CD14-positive monocyte (primary cell): ENCODE data around the gene PELI2. TPM values are rescaled to one million over a fixed set of nuclear protein-coding genes. Genes with fewer than 3 reads are reported as not detected.
A peak's percentile ranks its signal among the peaks of the same experiment; 100 is the strongest.

ENCODE experiments used
- DNase-seq, 3 donors: peaks; one replicate each; pipeline ENCODE4 v3.0.0-alpha.2; 2011 to 2022
- H2AFZ ChIP-seq: 2 replicates; pipeline ENCODE4 v1.6.0; 2012; ENCODE audit warnings: mild to moderate bottlenecking, low read depth, low read length, inconsistent platforms; ENCODE audit not compliant: insufficient read depth, poor library complexity, severe bottlenecking
- H3K27ac ChIP-seq, 2 donors: 1 replicate in 1 of 2; 2 replicates in 1 of 2; pipeline ENCODE4 v1.5.1; 2012 to 2013; ENCODE audit warnings: low read length in 2 of 2, control low read depth in 1 of 2, inconsistent platforms in 1 of 2, low read depth in 1 of 2, mild to moderate bottlenecking in 1 of 2
- H3K27me3 ChIP-seq, 2 donors: one replicate each; pipeline versions ENCODE4 v1.6.0 to v1.6.1; 2011 to 2013; ENCODE audit warnings: low read length in 2 of 2; ENCODE audit not compliant: control insufficient read depth in 2 of 2, insufficient read depth in 2 of 2
- H3K36me3 ChIP-seq, 2 donors: replicated peaks in 1 of 2; 1 replicate in 1 of 2; 2 replicates in 1 of 2; pipeline versions ENCODE4 v1.5.1 to v1.6.1; 2012 to 2013; ENCODE audit warnings: low read length in 2 of 2, control low read depth in 1 of 2, inconsistent platforms in 1 of 2, mild to moderate bottlenecking in 1 of 2; ENCODE audit not compliant: insufficient read depth in 2 of 2, control insufficient read depth in 1 of 2
- H3K4me1 ChIP-seq, 2 donors: 1 replicate in 1 of 2; 2 replicates in 1 of 2; pipeline versions ENCODE4 v1.5.1 to v1.6.1; 2012 to 2013; ENCODE audit warnings: low read length in 2 of 2, control low read depth in 1 of 2, inconsistent platforms in 1 of 2, mild to moderate bottlenecking in 1 of 2, moderate library complexity in 1 of 2; ENCODE audit not compliant: insufficient read depth in 2 of 2, control insufficient read depth in 1 of 2
- H3K4me2 ChIP-seq: replicated peaks from 2 replicates; pipeline ENCODE3; 2012; ENCODE audit warnings: low read length, moderate library complexity, mild to moderate bottlenecking; ENCODE audit not compliant: poor library complexity, severe bottlenecking; ENCODE audit errors: extremely low read depth
- H3K4me3 ChIP-seq, 3 experiments: fragments of 200-600 bp in 1 of 3; sonication (generic) in 1 of 3; replicated peaks in 1 of 3; 1 replicate in 2 of 3; 2 replicates in 1 of 3; pipeline ENCODE4 v1.5.1; 2011 to 2013; ENCODE audit warnings: low read length in 3 of 3, mild to moderate bottlenecking in 3 of 3, control low read depth in 2 of 3, low read depth in 2 of 3, inconsistent platforms in 1 of 3, moderate library complexity in 1 of 3
- H3K79me2 ChIP-seq: 2 replicates; pipeline ENCODE4 v1.6.0; 2012; ENCODE audit warnings: mild to moderate bottlenecking, control low read depth, inconsistent platforms, low read length, moderate library complexity; ENCODE audit not compliant: insufficient read depth
- H3K9ac ChIP-seq: 2 replicates; pipeline ENCODE4 v1.6.0; 2017; ENCODE audit warnings: low read length, mild to moderate bottlenecking; ENCODE audit not compliant: insufficient read depth, poor library complexity, severe bottlenecking
- H3K9me3 ChIP-seq, 2 donors: replicated peaks in 1 of 2; 1 replicate in 1 of 2; 2 replicates in 1 of 2; pipeline versions ENCODE4 v1.5.1 to v1.6.1; 2012 to 2013; ENCODE audit warnings: low read length in 2 of 2, control low read depth in 1 of 2; ENCODE audit not compliant: control insufficient read depth in 1 of 2, insufficient read depth in 1 of 2
- H4K20me1 ChIP-seq: 2 replicates; pipeline ENCODE4 v1.6.0; 2012; ENCODE audit warnings: mild to moderate bottlenecking, low read length, control low read depth, moderate library complexity; ENCODE audit not compliant: insufficient read depth
- H3K27ac Mint-ChIP-seq, 7 donors: one replicate each; pipeline ENCODE4 v1.8.0; 2020; ENCODE audit warnings: mild to moderate bottlenecking in 7 of 7, mixed read lengths in 7 of 7, moderate library complexity in 6 of 7, inconsistent platforms in 2 of 7
- H3K27me3 Mint-ChIP-seq, 3 donors: one replicate each; pipeline ENCODE4 v1.8.0; 2021 to 2022; ENCODE audit warnings: low read depth in 3 of 3, mild to moderate bottlenecking in 3 of 3, mixed read lengths in 3 of 3, moderate library complexity in 3 of 3, inconsistent platforms in 1 of 3
- H3K36me3 Mint-ChIP-seq, 2 donors: one replicate each; pipeline ENCODE4 v1.8.0; 2020; ENCODE audit warnings: mixed read lengths in 2 of 2, inconsistent platforms in 1 of 2, mild to moderate bottlenecking in 1 of 2
- H3K4me1 Mint-ChIP-seq: one replicate; pipeline ENCODE4 v1.8.0; 2020; ENCODE audit warnings: mild to moderate bottlenecking, mixed read lengths
- H3K4me3 Mint-ChIP-seq, 2 donors: one replicate each; pipeline ENCODE4 v1.8.0; 2020; ENCODE audit warnings: mild to moderate bottlenecking in 2 of 2, mixed read lengths in 2 of 2, moderate library complexity in 1 of 2
- H3K9me3 Mint-ChIP-seq, 7 donors: one replicate each; pipeline ENCODE4 v1.8.0; 2020 to 2022; ENCODE audit warnings: mixed read lengths in 7 of 7, mild to moderate bottlenecking in 6 of 7, moderate library complexity in 6 of 7, inconsistent platforms in 2 of 7
- CTCF ChIP-seq: fragments of 200-600 bp; IDR thresholded peaks from one replicate; pipeline ENCODE4 v1.8.0; 2022; ENCODE audit warnings: antibody characterized with exemption, mild to moderate bottlenecking
- WGBS: methylation state at CpG from one replicate; pipeline ENCODE4 v1.1.5; 2013; ENCODE audit warnings: missing lambda C conversion rate; ENCODE audit not compliant: insufficient coverage; 5-methylcytosine and 5-hydroxymethylcytosine counted together
- intact Hi-C, 2 donors: fragments of 100-400 bp; cut with micrococcal nuclease; formaldehyde crosslinking; loops; one replicate each; pipeline versions ENCODE4 v1.15.0 to v1.15.1; 2023
- polyA plus RNA-seq, 3 donors: library from polyadenylated mRNA; depleted of rRNA in 1 of 3; unstranded in 2 of 3; stranded (reverse) in 1 of 3; fragments of 300-500 nt in 2 of 3; fragments of >200 nt in 1 of 3; fragmentation: Illumina TruSeq in 2 of 3; gene quantifications; 1 replicate in 2 of 3; 2 replicates in 1 of 3; pipeline ENCODE4 v1.2.3, GENCODE V29; 2012 to 2021

Gene PELI2
- polyA plus RNA-seq, 3 donors = 10.1 to 35.8 (median 12.5) TPM

DNA sequence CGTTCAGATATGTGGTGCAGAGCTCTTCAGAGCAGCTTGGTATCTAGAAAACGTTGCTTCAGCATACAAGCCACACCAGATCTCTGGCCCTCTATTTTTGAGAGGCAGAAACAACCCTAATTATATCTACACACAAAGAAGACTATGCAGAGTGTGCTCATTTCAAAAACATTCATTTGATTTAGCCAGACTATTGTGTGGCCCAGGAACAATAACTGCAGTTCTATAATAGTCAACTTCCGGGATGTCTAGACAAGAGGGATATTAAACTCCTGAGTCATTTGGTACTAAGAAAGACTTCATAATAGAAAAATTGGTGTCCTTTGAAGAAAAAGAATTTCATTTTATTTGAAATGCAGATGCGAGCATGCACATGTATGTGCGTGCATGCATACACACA lies 153.8 kb downstream of the PELI2 start:
- Histone ChIP-seq H2AFZ (no peak overlapping the region), H3K4me3 (no peak overlapping the region), H3K36me3 (peaks cover 0 to 21% of the 10 kb centered on the region in 2 donors), H3K4me1 (no peaks in the 10 kb centered on the region), H4K20me1 (peaks cover 98% of the 10 kb centered on the region), H3K4me2 (no peak overlapping the region), H3K9me3 (no peaks in the 10 kb centered on the region), H3K27me3 (no peaks in the 10 kb centered on the region), H3K79me2 (peaks cover 14% of the 10 kb centered on the region), H3K9ac (no peak overlapping the region), H3K27ac (no peak overlapping the region)
- Mint-ChIP-seq H3K4me3 (no peak overlapping the region), H3K27me3 (no peaks in the 10 kb centered on the region), H3K27ac (peak overlapping the region in 1 of 7 donors; percentile 59), H3K4me1 (peaks cover 12% of the 10 kb centered on the region), H3K9me3 (no peaks in the 10 kb centered on the region), H3K36me3 (peaks cover 9 to 19% of the 10 kb centered on the region in 2 donors)
- 97% methylated on average over 4 of the region's 5 CpGs for WGBS
- TF ChIP-seq CTCF = no peak
- DNase-seq = no peak
- intact Hi-C loops = no loop called here

- Histone ChIP-seq H3K9me3 (no peaks in the 10 kb centered on the region), H3K27me3 (no peaks in the 10 kb centered on the region), H3K4me1 (no peaks in the 10 kb centered on the region), H3K36me3 (peaks cover 0 to 21% of the 10 kb centered on the region in 2 donors), H3K27ac (no peak overlapping the region), H4K20me1 (peaks cover 94% of the 10 kb centered on the region), H3K79me2 (peaks cover 14% of the 10 kb centered on the region), H3K4me3 (no peak overlapping the region), H3K9ac (no peak overlapping the region), H2AFZ (no peak overlapping the region), H3K4me2 (no peak overlapping the region)
- no peak for TF ChIP-seq CTCF
- Mint-ChIP-seq H3K27ac (peak overlapping the region in 3 of 7 donors; percentile 18 to 59 (median 26)), H3K36me3 (peaks cover 9 to 21% of the 10 kb centered on the region in 2 donors), H3K9me3 (no peaks in the 10 kb centered on the region), H3K4me3 (no peak overlapping the region), H3K4me1 (peaks cover 12% of the 10 kb centered on the region), H3K27me3 (no peaks in the 10 kb centered on the region)
- no peak for DNase-seq
- 85% methylated on average over 3 of the region's 3 CpGs for WGBS
- intact Hi-C loops = no loop called here
Measured at GRCh38 chr14:56273155-56273554, 154.9 kb downstream of the PELI2 start.
